ENCODE measurements around the gene PTPRU.

GRCh38 chr1:29260531-29260930 lies 24.2 kb downstream of the PTPRU start:
- TF ChIP-seq JUNB (IDR thresholded peaks at IDR 0.05; ENCODE audit: unreplicated experiment) (no peak), CTCF (conservative IDR thresholded peaks at IDR 0.05; ENCODE audit: low read depth in 2 of 2) (no peak), POLR2AphosphoS5 (IDR thresholded peaks at IDR 0.05; ENCODE audit: low read depth) (no peak), STAT1 (IDR thresholded peaks at IDR 0.05; ENCODE audit: unreplicated experiment) (no peak), EZH2phosphoT487 (IDR thresholded peaks at IDR 0.05; ENCODE audit: unreplicated experiment) (no peak), CREB1 (CRISPR knock-in tag; IDR thresholded peaks at IDR 0.05; ENCODE audit: low read depth) (no peak), EZH2 (IDR thresholded peaks at IDR 0.05; ENCODE audit: low read depth, unreplicated experiment) (no peak), REST (IDR thresholded peaks at IDR 0.05; ENCODE audit: unreplicated experiment) (no peak), NANOG (IDR thresholded peaks at IDR 0.05; ENCODE audit: borderline replicate concordance) (no peak), ZNF462 (CRISPR knock-in tag; IDR thresholded peaks at IDR 0.05) (no peak), ETS1 (IDR thresholded peaks at IDR 0.05) (no peak)

Data from GM23338 (cell line).